Sigmoid colon (tissue), 3 donors: ENCODE results near the gene C2orf74.

Source experiments
- CTCF ChIP-seq, 4 experiments: fragments of 450-650 bp in 3 of 4; fragments of 200-600 bp in 1 of 4; IDR thresholded peaks; one replicate each; pipeline ENCODE4 v1.5.1; 2016 to 2019; ENCODE audit warnings: antibody characterized with exemption in 4 of 4, mild to moderate bottlenecking in 3 of 4, moderate library complexity in 2 of 4
- POLR2A ChIP-seq, 2 donors: fragments of 450-650 bp; IDR thresholded peaks; one replicate each; pipeline ENCODE4 v1.6.1; 2016; ENCODE audit warnings: antibody characterized with exemption in 2 of 2, mild to moderate bottlenecking in 2 of 2, moderate library complexity in 2 of 2

- no peak for TF ChIP-seq CTCF (IDR thresholded peaks at IDR 0.05)
- no peak for TF ChIP-seq POLR2A (IDR thresholded peaks at IDR 0.05)
Observed at GRCh38 chr2:61205132-61205531, 43.1 kb downstream of the C2orf74 start.
